ENCODE results near the gene CALHM4. TPM values are rescaled to one million over a fixed set of nuclear protein-coding genes. Genes with fewer than 3 reads are reported as not detected.

The CALHM4 gene
- total and polyA plus RNA-seq, 2 donors (not counting 3 experiments of a cell fraction or from before 2014, with no cell fraction given) = 1.2 TPM; not detected in 1

DNA sequence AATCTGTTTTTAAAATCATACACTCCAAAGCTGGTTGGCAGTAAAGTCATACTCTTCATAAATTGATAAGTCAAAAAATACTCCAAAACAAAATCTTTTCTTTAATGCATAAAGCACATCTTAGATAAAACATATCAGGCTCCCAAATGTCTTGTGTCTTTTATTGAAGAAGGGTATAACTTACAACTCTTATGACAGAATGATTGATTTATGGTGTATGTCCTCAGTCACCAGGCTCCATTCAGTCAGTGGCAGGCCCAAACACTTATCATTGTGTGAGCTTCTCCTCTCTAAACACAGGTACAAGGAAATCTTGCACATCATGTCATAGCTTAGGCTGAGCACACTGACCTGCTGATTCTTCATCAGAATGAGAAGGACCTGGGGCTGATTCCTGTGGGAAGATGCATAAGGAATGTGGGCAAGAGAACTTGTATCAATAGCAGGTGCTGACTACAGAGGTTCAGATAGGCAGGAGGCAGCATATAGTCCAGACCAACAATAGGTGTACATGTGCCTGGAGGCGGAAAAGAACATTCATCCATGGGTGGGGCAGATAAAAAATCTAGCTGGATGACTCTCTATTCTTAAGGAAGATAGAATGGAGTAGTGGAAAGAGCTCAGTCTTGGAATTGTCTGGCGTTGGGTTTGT is 40.2 kb upstream of the CALHM4 start:
- no TSS peak for BruUV-seq (replicated peaks)
- no peak for TF ChIP-seq GATA2 (IDR thresholded peaks at IDR 0.05; ENCODE audit: insufficient read depth, insufficient read length, low read depth, low read length)
- no peak for TF ChIP-seq POLR2AphosphoS5 (IDR thresholded peaks at IDR 0.05; ENCODE audit: insufficient read depth, low read depth, low read length)
- H3K27ac ChIP-seq (ENCODE audit: insufficient read depth, low read depth, low read length) = no peak overlapping the region
- dilution Hi-C loops (cut with MboI; ENCODE audit: extremely low pct_ligation_motif_present, low sequenced_read_pairs) (no loop called here), intact Hi-C loops (cut with micrococcal nuclease) (loop anchor here (5.0 kb wide), 2 partner anchors 141 to 296 kb away; partner anchors contain the start of gene DSE)
- DNase-seq (ENCODE audit: low read depth, low spot score) = no peak
- H4K20me1 ChIP-seq (replicated peaks; ENCODE audit: control insufficient read depth, extremely low read depth, insufficient read depth, low read length) = no peaks in the 10 kb centered on the region
- H3K4me2 ChIP-seq (ENCODE audit: insufficient read depth, low read length) = peak overlapping the region; percentile 89
- POLR2A ChIA-PET = no interaction called here
- H3K4me3 ChIP-seq (replicated peaks in 1 of 3; ENCODE audit: insufficient read depth in 1 of 3, low read depth in 1 of 3, low read length in 3 of 3) = peak overlapping the region in 2 of 3 experiments; percentile 35 to 82
- H3K9me1 ChIP-seq (replicated peaks; ENCODE audit: control insufficient read depth, extremely low read depth, insufficient read depth, low read length) = no peaks in the 10 kb centered on the region
- H3K79me2 ChIP-seq (ENCODE audit: control insufficient read depth, insufficient read depth, low read length) = peaks cover 8% of the 10 kb centered on the region
- no peaks in the 10 kb centered on the region for H3K27me3 ChIP-seq (ENCODE audit: control insufficient read depth in 2 of 2, insufficient read depth in 2 of 2, low read length in 2 of 2)
- H2AFZ ChIP-seq (ENCODE audit: low read depth, low read length) = no peak overlapping the region
- peaks cover 19% of the 10 kb centered on the region for H3K4me1 ChIP-seq (ENCODE audit: control insufficient read depth, extremely low read depth, insufficient read depth, low read length)
- H3K9ac ChIP-seq (replicated peaks; ENCODE audit: extremely low read depth, insufficient read depth, low read length) = peak overlapping the region; percentile 95
- no peaks in the 10 kb centered on the region for H3K9me3 ChIP-seq (replicated peaks; ENCODE audit: control insufficient read depth, insufficient read depth, low read length)
- CTCF ChIA-PET = interaction anchor here (1.1 to 6.2 kb wide), 8 partner anchors 9 to 284 kb away, joined by 3 to 72 read pairs (median 22); no protein-coding TSS in a partner anchor
- no peak for FAIRE-seq
- H3K36me3 ChIP-seq (ENCODE audit: control insufficient read depth in 2 of 2, extremely low read depth in 1 of 2, insufficient read depth in 2 of 2, low read length in 2 of 2) = peaks cover 8 to 11% of the 10 kb centered on the region in 2 experiments

- TF ChIP-seq, protein P1, sequence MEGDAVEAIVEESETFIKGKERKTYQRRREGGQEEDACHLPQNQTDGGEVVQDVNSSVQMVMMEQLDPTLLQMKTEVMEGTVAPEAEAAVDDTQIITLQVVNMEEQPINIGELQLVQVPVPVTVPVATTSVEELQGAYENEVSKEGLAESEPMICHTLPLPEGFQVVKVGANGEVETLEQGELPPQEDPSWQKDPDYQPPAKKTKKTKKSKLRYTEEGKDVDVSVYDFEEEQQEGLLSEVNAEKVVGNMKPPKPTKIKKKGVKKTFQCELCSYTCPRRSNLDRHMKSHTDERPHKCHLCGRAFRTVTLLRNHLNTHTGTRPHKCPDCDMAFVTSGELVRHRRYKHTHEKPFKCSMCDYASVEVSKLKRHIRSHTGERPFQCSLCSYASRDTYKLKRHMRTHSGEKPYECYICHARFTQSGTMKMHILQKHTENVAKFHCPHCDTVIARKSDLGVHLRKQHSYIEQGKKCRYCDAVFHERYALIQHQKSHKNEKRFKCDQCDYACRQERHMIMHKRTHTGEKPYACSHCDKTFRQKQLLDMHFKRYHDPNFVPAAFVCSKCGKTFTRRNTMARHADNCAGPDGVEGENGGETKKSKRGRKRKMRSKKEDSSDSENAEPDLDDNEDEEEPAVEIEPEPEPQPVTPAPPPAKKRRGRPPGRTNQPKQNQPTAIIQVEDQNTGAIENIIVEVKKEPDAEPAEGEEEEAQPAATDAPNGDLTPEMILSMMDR (IDR thresholded peaks at IDR 0.05; ENCODE audit: extremely low read depth in 1 of 2, insufficient read depth in 1 of 2, low read depth in 1 of 2, low read length in 2 of 2) = no peak
- TF ChIP-seq EZH2 (IDR thresholded peaks at IDR 0.05; ENCODE audit: borderline replicate concordance, low read depth, low read length, severe bottlenecking) = no peak
- no peak for TF ChIP-seq POLR2A (IDR thresholded peaks at IDR 0.05; ENCODE audit: low read depth, low read length)
- TF ChIP-seq GATA2 (IDR thresholded peaks at IDR 0.05; ENCODE audit: insufficient read depth, insufficient read length, low read depth, low read length) = no peak
- TF ChIP-seq, protein P2, sequence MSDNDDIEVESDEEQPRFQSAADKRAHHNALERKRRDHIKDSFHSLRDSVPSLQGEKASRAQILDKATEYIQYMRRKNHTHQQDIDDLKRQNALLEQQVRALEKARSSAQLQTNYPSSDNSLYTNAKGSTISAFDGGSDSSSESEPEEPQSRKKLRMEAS (IDR thresholded peaks at IDR 0.05; ENCODE audit: insufficient read depth, insufficient read length) = no peak
- TF ChIP-seq JUN (IDR thresholded peaks at IDR 0.05; ENCODE audit: borderline replicate concordance, insufficient read depth, insufficient read length, low read depth) = no peak
- no peak for TF ChIP-seq MYC (IDR thresholded peaks at IDR 0.05; ENCODE audit: low read depth, low read length)
- TF ChIP-seq POLR2AphosphoS5 (IDR thresholded peaks at IDR 0.05; ENCODE audit: insufficient read depth, low read depth, low read length) = no peak
- no peak for TF ChIP-seq FOS (IDR thresholded peaks at IDR 0.05; ENCODE audit: borderline replicate concordance, insufficient read depth, low read length)
- DNase-seq (ENCODE audit: low read depth, low spot score) = no peak
- H3K9ac ChIP-seq (replicated peaks; ENCODE audit: extremely low read depth, insufficient read depth, low read length) = no peak overlapping the region
- no peak overlapping the region for H3K4me3 ChIP-seq (replicated peaks in 1 of 3; ENCODE audit: insufficient read depth in 1 of 3, low read depth in 1 of 3, low read length in 3 of 3)
- H3K36me3 ChIP-seq (ENCODE audit: control insufficient read depth in 2 of 2, extremely low read depth in 1 of 2, insufficient read depth in 2 of 2, low read length in 2 of 2) = peaks cover 8 to 11% of the 10 kb centered on the region in 2 experiments
- peaks cover 8% of the 10 kb centered on the region for H3K79me2 ChIP-seq (ENCODE audit: control insufficient read depth, insufficient read depth, low read length)
- ChIA-PET POLR2A (no interaction called here), CTCF (interaction anchor here (1.4 to 6.2 kb wide), 6 partner anchors 8 to 245 kb away, joined by 3 to 72 read pairs (median 16); no protein-coding TSS in a partner anchor)
- no TSS peak for BruUV-seq (replicated peaks)
- intact Hi-C loops (cut with micrococcal nuclease) = loop anchor here (5.0 kb wide), 2 partner anchors 142 to 297 kb away; partner anchors contain the start of gene DSE
- H3K27ac ChIP-seq (ENCODE audit: insufficient read depth, low read depth, low read length) = no peak overlapping the region
- H3K27me3 ChIP-seq (ENCODE audit: control insufficient read depth in 2 of 2, insufficient read depth in 2 of 2, low read length in 2 of 2) = no peaks in the 10 kb centered on the region
- H3K4me1 ChIP-seq (ENCODE audit: control insufficient read depth, extremely low read depth, insufficient read depth, low read length) = peaks cover 19% of the 10 kb centered on the region
- dilution Hi-C loops (cut with MboI; ENCODE audit: extremely low pct_ligation_motif_present, low sequenced_read_pairs) = no loop called here
- no peaks in the 10 kb centered on the region for H3K9me3 ChIP-seq (replicated peaks; ENCODE audit: control insufficient read depth, insufficient read depth, low read length)
- FAIRE-seq = no peak
- no peak overlapping the region for H2AFZ ChIP-seq (ENCODE audit: low read depth, low read length)
- no peaks in the 10 kb centered on the region for H4K20me1 ChIP-seq (replicated peaks; ENCODE audit: control insufficient read depth, extremely low read depth, insufficient read depth, low read length)
- H3K4me2 ChIP-seq (ENCODE audit: insufficient read depth, low read length) = peak overlapping the region; percentile 89
- H3K9me1 ChIP-seq (replicated peaks; ENCODE audit: control insufficient read depth, extremely low read depth, insufficient read depth, low read length) = no peaks in the 10 kb centered on the region
Observed at GRCh38 chr6:116514111-116514510, 39.4 kb upstream of the CALHM4 start.

Data from endothelial cell of umbilical vein (primary cell).